ENCODE data around the gene ZFYVE16. TPM values are rescaled to one million over a fixed set of nuclear protein-coding genes. Genes with fewer than 3 reads are reported as not detected.

ZFYVE16 gene
- total and polyA plus RNA-seq, 2 of the 13 experiments (the other 11 are each of a cell fraction or from before 2014, with no cell fraction given): 9.3 to 33.3 TPM

- TF ChIP-seq ARID3A (IDR thresholded peaks at IDR 0.05; ENCODE audit: low read depth, low read length) (no peak), ZNF136 (CRISPR knock-in tag; IDR thresholded peaks at IDR 0.05; ENCODE audit: low read depth) (no peak), ZFP36L2 (CRISPR knock-in tag; IDR thresholded peaks at IDR 0.05) (no peak), ZXDC (CRISPR knock-in tag; IDR thresholded peaks at IDR 0.05) (no peak; the same call in 1 of the 2 replicates), BCLAF1 (IDR thresholded peaks at IDR 0.05) (no peak), GZF1 (CRISPR knock-in tag; IDR thresholded peaks at IDR 0.05) (no peak; the same call in 1 of the 2 replicates), EHMT2 (IDR thresholded peaks at IDR 0.05; ENCODE audit: borderline replicate concordance, low read depth, low read length) (no peak), RARA (CRISPR knock-in tag; IDR thresholded peaks at IDR 0.05) (no peak), HDAC2 (CRISPR knock-in tag; IDR thresholded peaks at IDR 0.05) (peak; percentile 64; the same call in 1 of the 2 replicates), CENPBD1 (CRISPR knock-in tag; IDR thresholded peaks at IDR 0.05; ENCODE audit: borderline replicate concordance, low read depth) (0 out of 2 replicates have a peak, but pooled peaks have one; percentile 69), ZNF451 (CRISPR knock-in tag; IDR thresholded peaks at IDR 0.05) (no peak), FOXP1 (IDR thresholded peaks at IDR 0.05) (no peak), FOXP1 (CRISPR knock-in tag; IDR thresholded peaks at IDR 0.05) (peak; percentile 3; the same call in 1 of the 2 replicates)
- TF ChIP-seq, protein P1, sequence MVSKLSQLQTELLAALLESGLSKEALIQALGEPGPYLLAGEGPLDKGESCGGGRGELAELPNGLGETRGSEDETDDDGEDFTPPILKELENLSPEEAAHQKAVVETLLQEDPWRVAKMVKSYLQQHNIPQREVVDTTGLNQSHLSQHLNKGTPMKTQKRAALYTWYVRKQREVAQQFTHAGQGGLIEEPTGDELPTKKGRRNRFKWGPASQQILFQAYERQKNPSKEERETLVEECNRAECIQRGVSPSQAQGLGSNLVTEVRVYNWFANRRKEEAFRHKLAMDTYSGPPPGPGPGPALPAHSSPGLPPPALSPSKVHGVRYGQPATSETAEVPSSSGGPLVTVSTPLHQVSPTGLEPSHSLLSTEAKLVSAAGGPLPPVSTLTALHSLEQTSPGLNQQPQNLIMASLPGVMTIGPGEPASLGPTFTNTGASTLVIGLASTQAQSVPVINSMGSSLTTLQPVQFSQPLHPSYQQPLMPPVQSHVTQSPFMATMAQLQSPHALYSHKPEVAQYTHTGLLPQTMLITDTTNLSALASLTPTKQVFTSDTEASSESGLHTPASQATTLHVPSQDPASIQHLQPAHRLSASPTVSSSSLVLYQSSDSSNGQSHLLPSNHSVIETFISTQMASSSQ (IDR thresholded peaks at IDR 0.05; ENCODE audit: low read depth): no peak
- TF ChIP-seq, protein P1 (CRISPR knock-in tag; IDR thresholded peaks at IDR 0.05; ENCODE audit: borderline replicate concordance): peak; percentile 53; the same call in 1 of the 2 replicates
Observed at GRCh38 chr5:80407735-80408483, at the start of gene ZFYVE16 (continued).
